ENCODE measurements around the gene SPC24.

DNA sequence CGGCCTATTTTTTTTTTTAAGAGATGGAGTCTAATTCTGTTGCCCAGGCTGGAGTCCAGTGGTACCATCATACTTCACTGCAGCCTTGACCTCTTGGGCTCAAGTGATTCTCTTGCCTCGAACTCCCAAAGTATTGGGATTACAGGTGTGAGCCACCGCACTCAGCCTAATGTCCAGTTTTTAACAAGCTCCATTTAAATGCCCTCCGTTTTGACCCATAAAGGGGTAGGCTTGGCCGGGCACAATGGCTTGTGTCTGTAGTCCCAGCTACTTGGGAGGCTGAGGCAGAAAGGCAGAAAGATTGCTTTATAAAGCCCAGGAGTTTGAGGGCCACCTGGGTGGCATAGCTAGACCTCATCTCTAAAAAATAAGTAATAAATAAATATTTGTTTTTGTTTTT is 54.5 kb downstream of the SPC24 start:
- TF ChIP-seq, protein P1, sequence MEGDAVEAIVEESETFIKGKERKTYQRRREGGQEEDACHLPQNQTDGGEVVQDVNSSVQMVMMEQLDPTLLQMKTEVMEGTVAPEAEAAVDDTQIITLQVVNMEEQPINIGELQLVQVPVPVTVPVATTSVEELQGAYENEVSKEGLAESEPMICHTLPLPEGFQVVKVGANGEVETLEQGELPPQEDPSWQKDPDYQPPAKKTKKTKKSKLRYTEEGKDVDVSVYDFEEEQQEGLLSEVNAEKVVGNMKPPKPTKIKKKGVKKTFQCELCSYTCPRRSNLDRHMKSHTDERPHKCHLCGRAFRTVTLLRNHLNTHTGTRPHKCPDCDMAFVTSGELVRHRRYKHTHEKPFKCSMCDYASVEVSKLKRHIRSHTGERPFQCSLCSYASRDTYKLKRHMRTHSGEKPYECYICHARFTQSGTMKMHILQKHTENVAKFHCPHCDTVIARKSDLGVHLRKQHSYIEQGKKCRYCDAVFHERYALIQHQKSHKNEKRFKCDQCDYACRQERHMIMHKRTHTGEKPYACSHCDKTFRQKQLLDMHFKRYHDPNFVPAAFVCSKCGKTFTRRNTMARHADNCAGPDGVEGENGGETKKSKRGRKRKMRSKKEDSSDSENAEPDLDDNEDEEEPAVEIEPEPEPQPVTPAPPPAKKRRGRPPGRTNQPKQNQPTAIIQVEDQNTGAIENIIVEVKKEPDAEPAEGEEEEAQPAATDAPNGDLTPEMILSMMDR (IDR thresholded peaks at IDR 0.05): no peak
- no peak for TF ChIP-seq POLR2A (IDR thresholded peaks at IDR 0.05; ENCODE audit: low read depth)
